NCI-H2029 treated with DMSO at 0.1 percent for 48 hours (cell line): ENCODE results near the gene ADCY5.
A peak's percentile ranks its signal among the peaks of the same experiment; 100 is the strongest.
"Not testable (repeated sequence)": the region's sequence is repeated elsewhere in the genome, so short reads cannot be mapped to it uniquely, and the experiment has no call there.

Experiments used
- DNase-seq: peaks from one replicate; lab custom pipeline; 2025; lab: John Stamatoyannopoulos, UW

ADCY5 gene

GRCh38 chr3:123261666-123262065 lies 187.2 kb downstream of the ADCY5 start:
- DNase-seq: no peak

GRCh38 chr3:123258811-123259420 lies 190.0 kb downstream of the ADCY5 start:
- DNase-seq: peak; percentile 15

GRCh38 chr3:123258359-123258758 lies 190.5 kb downstream of the ADCY5 start:
- no peak for DNase-seq

DNA sequence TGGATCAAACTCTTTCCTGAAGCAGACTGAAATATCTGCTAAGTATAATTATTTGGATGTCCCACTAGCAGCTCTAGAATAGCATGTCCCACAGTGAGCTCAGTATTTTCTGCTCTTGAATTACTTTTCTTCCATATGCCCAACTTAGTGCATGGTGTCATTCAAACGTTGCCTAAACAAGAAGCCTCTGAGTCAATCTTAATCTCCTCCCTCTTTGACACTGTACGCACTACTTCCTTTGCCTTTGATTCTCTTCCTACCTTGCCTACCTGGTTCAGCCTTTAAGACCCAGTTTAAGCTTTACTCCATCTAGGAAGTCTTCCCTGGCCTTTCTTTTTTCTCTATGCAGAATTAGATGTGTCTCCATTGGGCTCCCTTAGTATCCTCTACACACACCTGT lies 192.6 kb downstream of the ADCY5 start:
- DNase-seq: no peak

DNA sequence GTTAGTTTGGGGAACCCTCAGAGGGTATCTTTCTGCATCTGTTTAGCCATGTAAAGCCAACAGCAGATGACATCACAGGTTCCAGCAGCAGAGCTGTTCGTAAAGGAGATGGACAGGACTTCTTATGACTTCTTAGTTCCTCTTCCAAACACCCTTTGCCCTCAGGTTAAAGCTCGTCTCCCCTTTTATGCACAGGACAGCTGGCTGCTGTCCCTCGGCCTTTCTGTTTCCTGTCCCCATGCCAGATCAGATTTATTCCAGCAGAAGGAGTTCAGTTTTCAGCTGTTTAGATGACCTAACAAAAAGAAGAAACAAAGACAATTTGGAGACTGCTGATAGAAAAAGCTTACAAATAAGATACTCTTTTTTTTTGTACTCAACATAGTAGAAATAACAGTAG lies 202.0 kb downstream of the ADCY5 start:
- no peak for DNase-seq

- DNase-seq: no peak
Observed at GRCh38 chr3:123244128-123244527, 204.8 kb downstream of the ADCY5 start.

GRCh38 chr3:123239756-123240155 lies 209.1 kb downstream of the ADCY5 start:
- DNase-seq: no peak

DNA sequence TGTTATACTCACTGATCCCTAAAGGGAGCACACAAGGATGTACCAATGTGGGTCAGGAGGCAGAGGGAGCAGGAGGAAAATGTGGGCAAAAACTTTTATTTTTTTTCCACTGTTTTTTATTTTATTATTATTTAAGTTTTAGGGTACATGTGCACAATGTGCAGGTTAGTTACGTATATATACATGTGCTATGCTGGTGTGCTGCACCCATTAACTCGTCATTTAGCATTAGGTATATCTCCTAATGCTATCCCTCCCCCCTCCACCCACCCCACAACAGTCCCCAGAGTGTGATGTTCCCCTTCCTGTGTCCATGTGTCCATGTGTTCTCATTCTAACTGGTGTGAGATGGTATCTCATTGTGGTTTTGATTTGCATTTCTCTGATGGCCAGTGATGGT lies 209.7 kb downstream of the ADCY5 start:
- not testable (repeated sequence) for DNase-seq

GRCh38 chr3:123236902-123237301 lies 212.0 kb downstream of the ADCY5 start:
- no peak for DNase-seq
